Measurements from ENCODE around the gene RIT2.

RIT2 gene

GRCh38 chr18:43029414-43029813 lies 86.1 kb downstream of the RIT2 start:
- Histone ChIP-seq H3K27ac (no peak overlapping the region), H3K4me3 (no peak overlapping the region)

GRCh38 chr18:43022874-43023273 lies 92.6 kb downstream of the RIT2 start:
- Histone ChIP-seq H3K27ac (no peak overlapping the region), H3K4me3 (no peak overlapping the region)

- no peak overlapping the region for H3K4me3 ChIP-seq
- no peak overlapping the region for H3K27ac ChIP-seq
These were observed 97.9 kb downstream of the RIT2 start for GRCh38 chr18:43017622-43018021.

- Histone ChIP-seq H3K27ac (no peak overlapping the region), H3K4me3 (no peak overlapping the region)
These were observed 102.0 kb downstream of the RIT2 start for GRCh38 chr18:43013486-43013885.

- Histone ChIP-seq H3K27ac (no peak overlapping the region), H3K4me3 (no peak overlapping the region)
These were observed 102.5 kb downstream of the RIT2 start for GRCh38 chr18:43012951-43013350.

GRCh38 chr18:43010611-43011010 lies 104.9 kb downstream of the RIT2 start:
- no peak overlapping the region for H3K4me3 ChIP-seq

GRCh38 chr18:43009674-43010073 lies 105.8 kb downstream of the RIT2 start:
- H3K27ac ChIP-seq = no peak overlapping the region
- H3K4me3 ChIP-seq = no peak overlapping the region

More at GRCh38 chr18:43010611-43011010, 104.9 kb downstream of the RIT2 start:
- H3K27ac ChIP-seq = no peak overlapping the region

DNA sequence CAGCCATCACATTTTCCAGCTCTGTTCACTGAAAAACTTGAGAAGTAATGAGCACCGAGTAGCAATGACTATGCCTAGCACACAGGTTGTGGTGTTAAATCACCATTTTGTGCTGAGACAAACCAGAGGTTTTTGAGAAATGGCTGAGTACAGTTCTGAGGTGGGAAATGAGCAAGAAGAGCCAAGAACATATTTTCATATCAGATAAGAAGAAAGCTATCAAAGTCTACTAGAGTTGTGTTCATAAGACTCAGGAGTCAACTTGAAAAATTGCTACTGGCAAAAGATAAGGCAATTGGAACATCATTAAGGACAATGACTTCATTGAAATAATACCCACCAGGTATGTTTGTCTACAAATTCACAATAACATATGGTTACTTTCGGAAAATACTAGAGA lies 108.1 kb downstream of the RIT2 start:
- Histone ChIP-seq H3K27ac (no peak overlapping the region), H3K4me3 (no peak overlapping the region)

DNA sequence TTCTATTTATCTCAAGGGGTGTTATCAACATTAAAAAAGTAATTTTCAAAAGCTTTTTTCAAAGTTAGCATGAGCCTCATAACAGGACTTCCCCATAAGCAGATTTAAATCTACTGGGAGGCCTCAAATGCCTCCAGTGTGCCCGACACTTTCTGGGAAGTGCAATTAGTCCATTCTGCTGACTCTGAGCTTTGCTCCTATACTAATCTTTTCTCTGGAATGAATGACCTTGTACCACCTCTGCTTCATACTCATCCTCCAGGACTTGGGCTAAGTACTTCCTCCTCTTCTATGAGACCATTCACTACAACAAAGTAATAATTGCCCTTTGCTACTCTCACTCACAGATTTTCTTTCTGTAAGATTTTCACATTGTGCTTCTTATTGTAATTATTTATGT lies 111.1 kb downstream of the RIT2 start:
- H3K27ac ChIP-seq = no peak overlapping the region

GRCh38 chr18:43001821-43002220 lies 113.7 kb downstream of the RIT2 start:
- H3K4me3 ChIP-seq = no peak overlapping the region

More for the DNA sequence above, 111.1 kb downstream of the RIT2 start:
- no peak overlapping the region for H3K4me3 ChIP-seq

DNA sequence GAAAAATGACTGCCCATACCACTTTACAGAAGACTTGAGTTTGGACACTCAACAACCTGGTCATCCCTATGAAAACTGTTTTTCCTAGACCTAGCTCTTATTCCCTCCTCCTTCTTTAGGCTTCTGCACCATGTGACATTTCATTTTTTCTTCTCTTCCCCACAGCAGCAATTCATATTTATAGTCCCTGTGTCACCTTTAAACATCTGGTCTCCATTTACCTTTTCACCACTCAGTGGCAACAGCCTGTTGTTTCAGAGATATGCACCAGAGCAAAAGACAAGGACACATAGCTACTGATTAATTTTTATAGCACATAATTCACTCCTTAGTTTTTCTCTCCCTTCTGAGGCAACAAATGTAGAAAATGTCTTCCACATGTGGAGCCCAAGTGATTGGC lies 118.7 kb downstream of the RIT2 start:
- Histone ChIP-seq H3K4me3 (no peak overlapping the region), H3K27ac (no peak overlapping the region)

More at GRCh38 chr18:43001821-43002220, 113.7 kb downstream of the RIT2 start:
- no peak overlapping the region for H3K27ac ChIP-seq

DNA sequence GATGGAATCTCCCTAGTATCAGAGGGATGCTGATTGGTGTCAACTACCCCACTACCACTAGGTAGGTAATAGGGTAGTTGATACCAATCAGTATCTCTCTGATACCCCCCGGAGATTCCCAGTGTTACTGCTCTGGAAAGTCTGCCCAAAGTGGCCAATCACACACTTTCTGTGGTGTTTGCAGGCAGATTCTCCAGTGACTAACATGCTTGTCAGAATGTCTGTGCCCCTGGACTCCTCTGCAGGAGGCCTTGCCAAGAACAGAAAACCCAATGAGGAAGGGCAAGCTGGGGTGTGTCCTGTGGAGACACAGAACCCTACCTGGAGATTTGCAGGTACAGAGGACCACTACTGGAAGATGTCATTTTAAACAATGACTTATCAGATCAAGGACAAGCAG lies 135.1 kb downstream of the RIT2 start:
- Histone ChIP-seq H3K27ac (no peak overlapping the region), H3K4me3 (no peak overlapping the region)

DNA sequence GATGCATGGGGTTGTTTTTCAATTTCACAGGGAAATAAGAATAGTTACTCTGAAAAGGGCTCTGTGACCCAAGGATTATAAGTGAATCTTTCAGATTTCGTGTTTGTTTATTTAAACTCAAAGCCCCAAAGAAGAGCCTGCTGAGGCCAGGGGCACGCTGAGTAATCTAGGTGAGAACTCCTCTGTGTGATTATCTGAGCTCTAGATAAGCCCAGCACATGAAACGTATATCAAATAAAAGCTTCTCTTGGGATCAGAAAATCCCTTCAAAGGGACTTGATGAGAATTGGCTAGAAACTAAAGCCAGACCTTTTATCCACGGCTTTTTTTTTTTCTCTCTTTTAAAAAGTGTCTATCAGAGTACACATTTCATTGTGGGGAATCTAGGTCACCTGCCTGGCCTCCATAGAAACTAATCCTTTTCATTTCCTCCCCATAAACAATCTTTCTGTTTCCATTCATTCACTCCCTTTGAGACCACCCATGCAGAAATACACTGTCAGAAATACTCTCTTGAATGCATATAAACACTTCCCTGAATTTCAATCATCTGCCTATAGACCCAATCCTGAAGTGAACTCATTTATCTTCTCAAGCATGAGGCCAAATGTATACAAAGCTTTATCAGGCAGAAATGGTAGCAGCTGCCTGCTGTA lies 137.4 kb downstream of the RIT2 start:
- Histone ChIP-seq H3K4me3 (no peak overlapping the region), H3K27ac (no peak overlapping the region)

DNA sequence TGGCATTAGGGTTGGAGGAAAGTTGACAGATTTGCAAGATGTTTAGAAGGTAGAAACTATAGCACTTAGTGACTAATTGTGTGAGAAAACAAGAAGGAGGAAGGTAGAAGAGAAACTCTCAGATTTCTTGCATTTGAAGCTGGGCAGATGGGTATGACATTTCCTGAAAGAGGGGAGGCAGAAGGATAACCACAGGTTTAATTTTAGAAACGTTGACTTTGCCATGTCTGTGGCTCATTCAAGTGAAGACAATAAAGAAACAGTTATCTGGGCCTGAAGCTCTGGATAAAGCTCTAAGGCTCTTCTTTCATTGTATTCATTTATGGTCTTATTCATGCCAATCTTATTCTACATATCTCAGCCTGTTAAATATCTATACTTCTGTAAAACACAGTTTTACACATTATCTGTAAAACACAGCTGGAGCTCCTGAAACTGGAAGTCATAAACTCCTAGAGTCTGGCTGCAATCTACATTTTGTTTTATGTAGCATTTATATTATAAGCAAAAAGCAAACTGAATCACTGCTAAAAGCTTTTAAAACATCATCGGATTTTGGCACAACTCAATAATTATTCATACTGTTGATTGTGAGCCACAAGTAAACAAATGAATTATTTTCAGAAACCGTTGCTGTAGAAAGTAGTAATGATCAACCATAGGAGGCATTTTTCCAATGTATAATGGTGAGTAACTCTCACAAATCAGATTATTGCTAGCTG lies 138.5 kb downstream of the RIT2 start:
- Histone ChIP-seq H3K27ac (no peak overlapping the region), H3K4me3 (no peak overlapping the region)

GRCh38 chr18:42969366-42969765 lies 146.1 kb downstream of the RIT2 start:
- Histone ChIP-seq H3K4me3 (no peak overlapping the region), H3K27ac (no peak overlapping the region)

GRCh38 chr18:42961298-42961697 lies 154.2 kb downstream of the RIT2 start:
- H3K4me3 ChIP-seq = no peak overlapping the region

DNA sequence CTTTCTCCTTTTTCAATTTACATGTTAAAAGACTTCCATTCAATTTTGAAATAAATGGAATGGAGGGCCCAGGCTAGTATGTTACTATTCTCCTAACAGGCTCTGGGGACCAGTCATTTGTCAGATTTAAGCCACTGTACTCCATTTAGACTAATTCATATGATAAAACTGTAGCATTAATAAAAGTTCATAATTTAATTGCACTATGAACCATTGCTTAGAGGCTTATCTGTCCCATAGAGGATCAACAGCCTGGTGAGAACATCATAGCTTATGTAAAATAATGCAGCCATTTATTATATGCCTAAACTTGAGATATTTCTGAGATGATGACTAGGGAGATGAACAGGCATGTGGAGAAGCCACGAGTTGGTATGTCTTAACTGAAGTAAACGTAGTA lies 156.0 kb downstream of the RIT2 start:
- no peak overlapping the region for H3K4me3 ChIP-seq
- no peak overlapping the region for H3K27ac ChIP-seq

More at GRCh38 chr18:42961298-42961697, 154.2 kb downstream of the RIT2 start:
- H3K27ac ChIP-seq = no peak overlapping the region

DNA sequence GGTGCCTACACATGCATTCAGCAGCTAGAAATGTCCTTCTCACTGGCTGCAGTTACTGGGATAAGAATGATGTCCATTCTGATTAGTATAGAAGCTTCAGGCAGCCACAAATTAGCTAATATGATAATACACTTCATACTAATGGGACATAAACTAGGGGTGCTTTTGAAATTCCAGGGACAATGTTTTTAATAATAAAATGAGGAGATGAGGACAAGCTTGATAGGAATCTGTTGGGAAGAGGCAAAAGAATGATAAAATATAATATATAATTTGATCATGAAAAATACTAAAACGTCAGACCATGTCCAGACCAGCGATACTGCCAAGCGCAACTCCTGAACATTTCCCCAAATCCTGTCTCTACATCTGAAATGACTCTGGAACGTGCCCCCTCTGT lies 157.1 kb downstream of the RIT2 start:
- Histone ChIP-seq H3K27ac (no peak overlapping the region), H3K4me3 (no peak overlapping the region)

- Histone ChIP-seq H3K4me3 (no peak overlapping the region), H3K27ac (no peak overlapping the region)
These were observed 159.2 kb downstream of the RIT2 start for GRCh38 chr18:42956287-42956686.

DNA sequence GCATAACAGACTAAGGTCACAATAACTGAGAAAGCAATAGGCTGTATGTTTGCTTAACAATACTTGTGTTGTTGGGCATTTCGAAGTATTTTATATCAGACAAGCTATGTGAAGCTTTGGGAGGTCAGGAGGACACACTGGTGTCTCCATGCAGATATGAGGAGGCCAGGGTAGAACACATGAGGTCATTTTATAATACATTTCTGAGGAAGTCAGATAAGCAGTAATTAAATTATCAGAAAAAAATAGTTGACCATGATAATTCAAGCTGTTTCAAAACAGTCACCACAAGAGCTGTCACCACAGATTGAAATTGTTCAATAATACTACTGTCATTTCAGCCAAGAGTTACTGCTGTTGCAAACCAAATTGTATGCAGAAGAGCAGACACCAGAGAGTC lies 160.6 kb downstream of the RIT2 start:
- Histone ChIP-seq H3K27ac (no peak overlapping the region), H3K4me3 (no peak overlapping the region)

- no peak overlapping the region for H3K27ac ChIP-seq
- H3K4me3 ChIP-seq = no peak overlapping the region
These were observed 162.2 kb downstream of the RIT2 start for GRCh38 chr18:42953306-42953705.

DNA sequence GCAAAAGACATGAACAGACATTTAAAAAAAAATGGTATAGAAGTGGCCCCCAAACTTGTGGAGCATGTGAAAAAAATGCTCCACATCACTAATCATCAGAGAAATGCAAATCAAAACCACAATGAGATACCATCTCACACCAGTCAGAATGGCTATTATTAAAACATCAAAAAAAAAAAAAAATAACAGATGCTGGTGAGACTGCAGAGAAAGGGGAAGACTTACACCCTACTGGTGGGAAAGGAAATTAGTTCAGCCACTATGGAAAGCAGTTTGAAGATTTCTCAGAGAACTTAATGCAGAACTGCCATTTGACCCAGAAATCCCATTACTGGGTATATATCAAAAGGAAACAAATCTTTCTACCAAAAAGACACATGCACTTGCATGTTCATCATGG lies 164.8 kb downstream of the RIT2 start:
- Histone ChIP-seq H3K27ac (no peak overlapping the region), H3K4me3 (no peak overlapping the region)
